Adrenal gland (tissue), 12 donors: Measurements from ENCODE around the gene WWOX. TPM values are rescaled to one million over a fixed set of nuclear protein-coding genes. Genes with fewer than 3 reads are reported as not detected.

Experiments used
- DNase-seq, 7 donors: peaks; one replicate each; pipeline ENCODE4 v3.0.0-alpha.2; 2019 to 2020
- H3K27ac ChIP-seq, 5 donors: fragments of 200-600 bp; sonication (generic) in 4 of 5; 1 replicate in 3 of 5; 2 replicates in 2 of 5; pipeline versions ENCODE4 v1.5.1 to v1.8.0; 2016 to 2020; ENCODE audit warnings: mild to moderate bottlenecking in 1 of 5
- H3K27me3 ChIP-seq: fragments of 200-600 bp; 2 replicates; pipeline ENCODE4 v1.8.0; 2021
- H3K36me3 ChIP-seq, 2 donors: fragments of 200-600 bp; replicated peaks in 1 of 2; 1 replicate in 1 of 2; 2 replicates in 1 of 2; pipeline versions ENCODE4 v1.5.1 to v1.8.0; 2018 to 2022
- H3K4me1 ChIP-seq, 2 donors: fragments of 200-600 bp; replicated peaks in 1 of 2; 1 replicate in 1 of 2; 2 replicates in 1 of 2; pipeline versions ENCODE4 v1.5.1 to v1.8.0; 2018 to 2021
- H3K4me3 ChIP-seq, 4 donors: fragments of 200-600 bp; sonication (generic) in 3 of 4; one replicate each; pipeline ENCODE4 v1.5.1; 2016 to 2018
- H3K9me3 ChIP-seq, 3 donors: fragments of 200-600 bp; sonication (generic) in 1 of 3; replicated peaks in 1 of 3; 1 replicate in 2 of 3; 2 replicates in 1 of 3; pipeline versions ENCODE4 v1.5.1 to v1.8.0; 2016 to 2021
- POLR2A ChIP-seq, 2 donors: fragments of 450-650 bp; IDR thresholded peaks; one replicate each; pipeline ENCODE4 v1.6.1; 2017; ENCODE audit warnings: antibody characterized with exemption in 2 of 2, mild to moderate bottlenecking in 2 of 2, moderate library complexity in 1 of 2
- WGBS, 4 donors: extraction: QIAGEN DNeasy Blood & Tissue Kit in 2 of 4; methylation state at CpG; one replicate each; pipeline versions ENCODE4 v1.1.5 to v1.1.7; 2013 to 2017; 5-methylcytosine and 5-hydroxymethylcytosine counted together
- intact Hi-C, 2 donors: fragments of 100-400 bp; cut with DNase I; formaldehyde crosslinking; loops; one replicate each; pipeline versions ENCODE4 v1.14.1 to v1.15.0; 2022 to 2023
- polyA plus RNA-seq, 3 donors: library from polyadenylated mRNA; stranded (reverse); fragments of 200-250 nt in 2 of 3; fragments of 350-450 nt in 1 of 3; fragmentation: Illumina TruSeq in 1 of 3; extraction: RNeasy Lipid Tissue Mini Kit (QIAGEN cat#74804) in 1 of 3; gene quantifications; one replicate each; pipeline ENCODE4 v1.2.3, GENCODE V29; 2013 to 2014
- total RNA-seq, 9 donors: library from RNA; depleted of rRNA in 4 of 9; stranded (reverse); fragments of >200 nt in 4 of 9; fragments of 120-200 nt in 1 of 9; fragmentation: NEBNext Ultra II Directional in 1 of 9; extraction: Animal tissue kit (Norgen Biotek cat#: 25700) in 1 of 9; gene quantifications; one replicate each; pipeline versions ENCODE4 v1.1.0 to v1.2.4, GENCODE V29; 2013 to 2023
- TF ChIP-seq, protein P1 (sequence below), 6 experiments: fragments of 450-650 bp in 4 of 6; fragments of 200-600 bp in 2 of 6; sonication (generic) in 1 of 6; IDR thresholded peaks; 1 replicate in 5 of 6; 2 replicates in 1 of 6; pipeline versions ENCODE4 v1.5.1 to v1.8.0; 2016 to 2021; ENCODE audit warnings: antibody characterized with exemption in 6 of 6, mild to moderate bottlenecking in 2 of 6, moderate library complexity in 1 of 6
- donor health status: healthy with polysubstance abuse.
- donor health status: Bipolar disorder and iron deficiency.
- donor health status: DM: yes; HTN: yes; CAD: no.
- donor health status: DM: no; HTN: no; CAD: no.
- donor health status: DM: no; HTN: no; CAD: no.
- donor health status: DM: yes; HTN: yes; CAD: no.

Gene WWOX
- total and polyA plus RNA-seq, 12 donors: 11.8 to 74.6 (median 20.5) TPM

- no peak for TF ChIP-seq POLR2A (IDR thresholded peaks at IDR 0.05)
- TF ChIP-seq, protein P1, sequence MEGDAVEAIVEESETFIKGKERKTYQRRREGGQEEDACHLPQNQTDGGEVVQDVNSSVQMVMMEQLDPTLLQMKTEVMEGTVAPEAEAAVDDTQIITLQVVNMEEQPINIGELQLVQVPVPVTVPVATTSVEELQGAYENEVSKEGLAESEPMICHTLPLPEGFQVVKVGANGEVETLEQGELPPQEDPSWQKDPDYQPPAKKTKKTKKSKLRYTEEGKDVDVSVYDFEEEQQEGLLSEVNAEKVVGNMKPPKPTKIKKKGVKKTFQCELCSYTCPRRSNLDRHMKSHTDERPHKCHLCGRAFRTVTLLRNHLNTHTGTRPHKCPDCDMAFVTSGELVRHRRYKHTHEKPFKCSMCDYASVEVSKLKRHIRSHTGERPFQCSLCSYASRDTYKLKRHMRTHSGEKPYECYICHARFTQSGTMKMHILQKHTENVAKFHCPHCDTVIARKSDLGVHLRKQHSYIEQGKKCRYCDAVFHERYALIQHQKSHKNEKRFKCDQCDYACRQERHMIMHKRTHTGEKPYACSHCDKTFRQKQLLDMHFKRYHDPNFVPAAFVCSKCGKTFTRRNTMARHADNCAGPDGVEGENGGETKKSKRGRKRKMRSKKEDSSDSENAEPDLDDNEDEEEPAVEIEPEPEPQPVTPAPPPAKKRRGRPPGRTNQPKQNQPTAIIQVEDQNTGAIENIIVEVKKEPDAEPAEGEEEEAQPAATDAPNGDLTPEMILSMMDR (IDR thresholded peaks at IDR 0.05): no peak
- intact Hi-C loops: no loop called here
- Histone ChIP-seq H3K4me3 (no peak overlapping the region), H3K4me1 (peaks cover 1 to 16% of the 10 kb centered on the region in 2 donors), H3K27me3 (no peaks in the 10 kb centered on the region), H3K36me3 (no peaks in the 10 kb centered on the region), H3K9me3 (no peaks in the 10 kb centered on the region), H3K27ac (peak overlapping the region in 4 of 5 donors; percentile 45 to 91 (median 66))
- WGBS, 4 donors: 53 to 59% (median 55%) methylated on average over 8 of the region's 8 CpGs
- DNase-seq: peak; percentile 36 to 89 (median 71)
Observed at GRCh38 chr16:78684030-78684611, 584.7 kb downstream of the WWOX start.

GRCh38 chr16:78684655-78685375, 585.4 kb downstream of the WWOX start:
- intact Hi-C loops: no loop called here
- Histone ChIP-seq H3K27ac (peak overlapping the region in 4 of 5 donors; percentile 45 to 91 (median 66)), H3K27me3 (no peaks in the 10 kb centered on the region), H3K4me1 (peaks cover 8 to 23% of the 10 kb centered on the region in 2 donors), H3K4me3 (no peak overlapping the region), H3K36me3 (no peaks in the 10 kb centered on the region), H3K9me3 (no peaks in the 10 kb centered on the region)
- TF ChIP-seq, protein P1 (IDR thresholded peaks at IDR 0.05): no peak
- TF ChIP-seq POLR2A (IDR thresholded peaks at IDR 0.05): no peak
- 69 to 86% (median 81%) methylated on average over 5 of the region's 5 CpGs for WGBS, 4 donors
- peak in 5 of 7 donors; percentile 24 to 69 (median 35) for DNase-seq

DNA sequence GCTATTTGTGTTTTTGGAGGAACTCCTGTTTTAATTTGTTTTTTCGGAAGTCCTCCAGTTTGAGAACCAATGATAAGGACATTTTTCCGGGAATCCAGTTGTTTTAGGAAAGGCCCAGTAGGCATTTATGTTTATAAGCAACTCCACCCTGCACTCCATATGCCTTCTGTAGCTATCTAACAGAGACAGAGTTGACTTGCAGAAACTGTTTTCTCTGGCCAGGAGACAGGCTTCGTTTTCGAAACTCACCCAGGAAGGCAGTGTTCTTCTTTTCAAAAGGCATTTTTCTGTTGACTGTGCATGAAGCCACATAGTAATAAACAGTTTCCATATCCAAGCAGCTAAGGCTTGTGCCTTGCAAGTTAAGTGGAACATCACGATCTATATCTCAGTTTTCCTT, 587.1 kb downstream of the WWOX start:
- TF ChIP-seq, protein P1 (IDR thresholded peaks at IDR 0.05): no peak
- no peak for TF ChIP-seq POLR2A (IDR thresholded peaks at IDR 0.05)
- Histone ChIP-seq H3K27me3 (no peaks in the 10 kb centered on the region), H3K4me3 (no peak overlapping the region), H3K27ac (no peak overlapping the region), H3K9me3 (no peaks in the 10 kb centered on the region), H3K36me3 (no peaks in the 10 kb centered on the region), H3K4me1 (peaks cover 8 to 23% of the 10 kb centered on the region in 2 donors)
- DNase-seq: no peak
- intact Hi-C loops: no loop called here
- WGBS, 4 donors: 72 to 80% (median 74%) methylated on average over 5 of the region's 5 CpGs

- Histone ChIP-seq H3K4me1 (peaks cover 8 to 23% of the 10 kb centered on the region in 2 donors), H3K36me3 (no peaks in the 10 kb centered on the region), H3K27me3 (no peaks in the 10 kb centered on the region), H3K9me3 (no peaks in the 10 kb centered on the region), H3K4me3 (no peak overlapping the region), H3K27ac (peak overlapping the region in 1 of 5 donors; percentile 65)
- WGBS, 4 donors: 34 to 43% (median 40%) methylated on average over 2 of the region's 2 CpGs
- TF ChIP-seq, protein P1 (IDR thresholded peaks at IDR 0.05): no peak
- no peak for TF ChIP-seq POLR2A (IDR thresholded peaks at IDR 0.05)
- peak in 1 of 7 donors; percentile 63 for DNase-seq
- intact Hi-C loops: no loop called here
Observed at GRCh38 chr16:78689028-78689427, 589.6 kb downstream of the WWOX start.
